Cardiac septum (tissue), 1 donor: Measurements from ENCODE around the gene ADISSP. TPM values are rescaled to one million over a fixed set of nuclear protein-coding genes. Genes with fewer than 3 reads are reported as not detected.

Experiments used
- DNase-seq: peaks from one replicate; pipeline ENCODE4 v3.0.0-alpha.2; 2020; ENCODE audit warnings: low spot score
- intact Hi-C: fragments of 100-400 bp; cut with DNase I; formaldehyde crosslinking; loops from one replicate; pipeline ENCODE4 v1.14.0; 2022
- total RNA-seq: library from RNA; stranded (reverse); fragmentation: NEBNext Ultra II Directional; extraction: Animal tissue kit (Norgen Biotek cat#: 25700); gene quantifications from one replicate; pipeline ENCODE4 v1.2.1, GENCODE V29; 2021
- donor health status: DM: no; HTN: no; CAD: no.

ADISSP gene
- total RNA-seq, 1 donor from 2014 or later, result 9.9 TPM

- intact Hi-C loops, result no loop called here
- no peak for DNase-seq
Measured at GRCh38 chr20:3706774-3707507, 60.6 kb downstream of the ADISSP start.

DNA sequence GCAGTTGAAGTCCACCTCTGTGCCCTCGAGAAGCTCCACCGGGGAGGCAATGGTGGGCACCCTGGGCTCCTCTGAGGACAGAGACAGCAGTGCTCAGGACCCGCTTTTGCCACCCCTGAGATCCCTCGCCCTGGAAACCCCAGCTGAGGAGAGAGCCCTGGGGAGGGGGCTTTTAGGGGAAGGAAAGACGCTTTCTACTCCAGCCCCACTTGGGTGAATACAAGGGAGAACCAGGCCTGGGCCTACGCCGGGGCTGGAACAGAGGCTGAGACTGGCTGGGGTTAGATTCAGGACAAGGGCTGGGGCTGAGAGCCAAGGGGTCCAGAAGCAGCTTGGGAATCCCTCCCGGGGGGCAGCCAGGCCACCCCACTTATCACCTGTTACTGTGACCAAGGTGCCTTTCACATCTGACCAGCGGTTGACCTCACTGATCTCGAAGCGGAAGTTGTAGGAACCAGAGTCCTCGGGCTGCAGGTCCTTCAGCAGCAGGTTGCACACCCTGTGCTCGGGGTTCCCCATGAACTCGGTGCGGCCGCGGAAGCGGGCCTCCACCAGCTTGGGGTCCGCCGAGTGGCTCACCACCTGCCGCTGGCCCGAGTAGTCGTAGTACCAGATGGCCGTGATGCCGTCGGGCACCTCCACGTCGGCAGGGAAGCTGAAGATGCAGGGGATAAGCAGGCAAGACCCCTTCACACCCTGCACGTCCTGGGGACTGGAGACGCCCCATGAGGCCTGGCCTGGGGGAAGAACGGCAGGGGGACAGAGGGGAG lies 61.4 kb downstream of the ADISSP start:
- DNase-seq, result no peak
- intact Hi-C loops, result no loop called here

DNA sequence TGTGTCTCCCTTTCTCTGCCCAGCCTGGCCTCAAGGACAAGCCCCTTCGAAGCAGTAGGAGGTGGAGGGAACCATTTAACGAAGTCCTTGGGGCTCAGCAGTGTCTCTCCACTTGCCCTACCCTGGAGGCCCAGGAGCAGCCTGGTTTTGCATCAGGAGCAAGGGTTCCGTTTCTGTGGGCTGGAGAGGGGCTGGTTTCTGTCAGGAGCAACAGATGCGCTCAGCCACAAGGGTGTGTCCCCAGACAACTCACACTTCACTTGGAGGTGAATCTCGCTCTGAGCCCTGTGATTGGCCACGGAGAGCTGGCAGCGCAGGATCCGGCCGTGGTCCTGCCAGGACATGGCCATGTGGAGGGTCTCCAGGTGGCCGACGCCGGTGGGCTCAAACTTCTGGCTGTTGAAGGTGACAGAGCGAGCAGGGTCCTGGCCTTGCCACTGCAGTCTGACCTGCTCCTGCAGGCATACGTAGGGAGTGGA lies 62.0 kb downstream of the ADISSP start:
- intact Hi-C loops, result no loop called here
- DNase-seq, result no peak

DNA sequence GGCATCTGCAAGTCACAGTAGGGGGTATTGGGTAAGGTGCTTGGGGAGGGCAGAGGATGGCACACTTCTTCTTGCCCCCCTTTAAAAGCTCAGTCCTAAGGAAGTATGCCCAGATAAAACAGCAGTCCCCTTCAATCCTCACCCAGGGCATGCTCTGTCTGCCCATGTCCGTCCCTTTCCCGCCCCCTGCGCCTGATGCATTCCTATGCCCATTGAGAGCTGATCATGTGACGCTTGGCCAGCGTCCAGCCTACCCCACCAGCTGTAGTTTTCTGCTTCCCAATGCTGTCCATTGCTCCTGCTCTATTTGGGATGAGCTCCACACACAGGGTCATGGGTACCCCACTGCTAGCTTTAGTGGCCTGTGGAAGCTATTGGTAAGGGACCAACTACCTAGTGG lies 63.5 kb downstream of the ADISSP start:
- DNase-seq, result no peak
- intact Hi-C loops, result no loop called here

Other genes starting within 250 kb of the ADISSP start
- gene GFRA4, start 104.4 kb downstream of the ADISSP start, total RNA-seq, result not detected
- 3.0 TPM for gene ADAM33, start 85.7 kb downstream of the ADISSP start, total RNA-seq
- 2.4 TPM for gene SIGLEC1, start 55.2 kb downstream of the ADISSP start, total RNA-seq
- gene HSPA12B, start 35.1 kb downstream of the ADISSP start, total RNA-seq, result 9.2 TPM
- not detected for gene SPEF1, start 13.7 kb upstream of the ADISSP start, total RNA-seq
- gene CENPB, start 19.0 kb upstream of the ADISSP start, total RNA-seq, result 79.8 TPM
- 9.4 TPM for gene CDC25B, start 28.6 kb upstream of the ADISSP start, total RNA-seq
- 12.5 TPM for gene AP5S1, start 52.8 kb upstream of the ADISSP start, total RNA-seq
- gene MAVS, start 79.1 kb upstream of the ADISSP start, total RNA-seq, result 39.5 TPM
- gene PANK2, start 121.6 kb upstream of the ADISSP start, total RNA-seq, result 21.5 TPM
- gene RNF24, start 247.8 kb upstream of the ADISSP start, total RNA-seq, result 8.5 TPM